ENCODE data around the gene CYP19A1. TPM values are rescaled to one million over a fixed set of nuclear protein-coding genes. Genes with fewer than 3 reads are reported as not detected.

The CYP19A1 gene
- total and polyA plus RNA-seq, 2 of the 8 experiments (the other 6 are each of a cell fraction or from before 2014, with no cell fraction given), result not detected

- Histone ChIP-seq H3K56ac (replicated peaks; ENCODE audit: insufficient read length, low read depth, low read length) (no peak overlapping the region), H4K91ac (replicated peaks; ENCODE audit: insufficient read length, low read length) (no peak overlapping the region), H2BK12ac (ENCODE audit: low read depth, low read length) (no peak overlapping the region), H3K79me1 (ENCODE audit: low read depth, low read length) (no peaks in the 10 kb centered on the region), H3K4me1 (replicated peaks in 1 of 4; ENCODE audit: control insufficient read depth in 3 of 4, insufficient read depth in 4 of 4, low read length in 3 of 4) (no peaks in the 10 kb centered on the region), H3K27ac (ENCODE audit: low read depth, low read length) (no peak overlapping the region), H3K23ac (ENCODE audit: insufficient read length) (no peak overlapping the region), H2BK120ac (replicated peaks; ENCODE audit: low read depth, low read length) (no peak overlapping the region), H3K4me2 (ENCODE audit: insufficient read depth in 1 of 2, low read depth in 2 of 2, low read length in 2 of 2) (no peak overlapping the region), H3K9ac (replicated peaks in 1 of 4; ENCODE audit: extremely low read depth in 1 of 4, low read depth in 3 of 4, low read length in 3 of 4) (no peak overlapping the region), H3K14ac (ENCODE audit: insufficient read length) (no peak overlapping the region), H3K79me2 (ENCODE audit: control insufficient read depth in 1 of 2, insufficient read depth in 2 of 2, low read length in 2 of 2) (no peaks in the 10 kb centered on the region), H2BK5ac (ENCODE audit: low read depth, low read length) (no peak overlapping the region), H3K27me3 (replicated peaks in 1 of 4; ENCODE audit: control insufficient read depth in 3 of 4, extremely low read depth in 1 of 4, insufficient read depth in 3 of 4, low read length in 3 of 4) (no peaks in the 10 kb centered on the region), H3K4ac (replicated peaks; ENCODE audit: insufficient read length, low read depth, low read length) (no peak overlapping the region), H2BK15ac (ENCODE audit: low read length) (no peak overlapping the region), H2AFZ (ENCODE audit: low read length) (no peak overlapping the region), H3K23me2 (ENCODE audit: low read depth, low read length) (no peaks in the 10 kb centered on the region), H3K36me3 (ENCODE audit: control insufficient read depth in 2 of 4, insufficient read depth in 4 of 4, low read length in 3 of 4) (no peaks in the 10 kb centered on the region), H3K9me3 (ENCODE audit: insufficient read depth in 2 of 2, low read depth in 1 of 2, low read length in 1 of 2) (no peaks in the 10 kb centered on the region), H4K8ac (ENCODE audit: extremely low read depth, insufficient read depth, low read length) (no peak overlapping the region), H2AK5ac (ENCODE audit: low read depth, low read length) (no peak overlapping the region), H3K18ac (ENCODE audit: extremely low read depth, low read length) (no peak overlapping the region), H4K20me1 (replicated peaks in 1 of 2; ENCODE audit: control insufficient read depth in 1 of 2, insufficient read depth in 2 of 2, low read length in 2 of 2) (no peaks in the 10 kb centered on the region), H4K5ac (ENCODE audit: insufficient read length, low read depth, low read length) (no peak overlapping the region), H3K4me3 (ENCODE audit: extremely low read depth in 1 of 4, insufficient read depth in 2 of 4, low read depth in 3 of 4, low read length in 4 of 4) (no peak overlapping the region), H2BK20ac (ENCODE audit: low read length) (no peak overlapping the region)
- no peak for DNase-seq (ENCODE audit: low read depth in 1 of 2, low spot score in 2 of 2)
- 95% methylated on average over 3 of the region's 3 CpGs; no CpG with 5 or more reads in 1 of the 2 experiments for WGBS, 2 experiments (ENCODE audit: extremely low coverage in 1 of 2, insufficient coverage in 1 of 2, insufficient read length in 1 of 2, insufficient replicate concordance in 2 of 2, low coverage in 1 of 2, low lambda C conversion rate in 2 of 2, missing lambda C conversion rate in 1 of 2)
- CTCF ChIA-PET (ENCODE audit: partially characterized antibody), result interaction anchor here (1.2 to 3.4 kb wide), 6 partner anchors 10 to 208 kb away, joined by 3 to 38 read pairs (median 12); no protein-coding TSS in a partner anchor
- TF ChIP-seq RXRA (IDR thresholded peaks at IDR 0.05; ENCODE audit: insufficient read depth, low read depth, low read length), result no peak
- TF ChIP-seq SIX5 (IDR thresholded peaks at IDR 0.05; ENCODE audit: low read depth, low read length), result no peak
- TF ChIP-seq RNF2 (IDR thresholded peaks at IDR 0.05; ENCODE audit: borderline replicate concordance, low read depth, low read length, missing control alignments, poor library complexity, severe bottlenecking), result no peak
- TF ChIP-seq KDM1A (IDR thresholded peaks at IDR 0.05; ENCODE audit: borderline replicate concordance, low read length), result no peak
- TF ChIP-seq CTCF (IDR thresholded peaks at IDR 0.05; ENCODE audit: control extremely low read depth in 1 of 3, insufficient read depth in 1 of 3, low read depth in 1 of 3, low read length in 3 of 3), result no peak
- TF ChIP-seq CTBP2 (IDR thresholded peaks at IDR 0.05; ENCODE audit: borderline replicate concordance, insufficient read depth, insufficient read length, low read length), result no peak
- no peak for TF ChIP-seq TAF7 (optimal IDR thresholded peaks at IDR 0.05; ENCODE audit: borderline replicate concordance, low read depth, low read length)
- POLR2A ChIA-PET (ENCODE audit: partially characterized antibody), result interaction anchor here (1.3 kb wide), 1 partner anchor 20 kb away, joined by 3 read pairs; no protein-coding TSS in a partner anchor
- FAIRE-seq, result no peak
Observed at GRCh38 chr15:51172193-51172592, 166.2 kb downstream of the CYP19A1 start.
